ENCODE data around the gene TMEM273. TPM values are rescaled to one million over a fixed set of nuclear protein-coding genes. Genes with fewer than 3 reads are reported as not detected.

TMEM273 gene
- total RNA-seq, 6 experiments from 2014 or later = 0.86 to 5.3 (median 2.3) TPM

DNA sequence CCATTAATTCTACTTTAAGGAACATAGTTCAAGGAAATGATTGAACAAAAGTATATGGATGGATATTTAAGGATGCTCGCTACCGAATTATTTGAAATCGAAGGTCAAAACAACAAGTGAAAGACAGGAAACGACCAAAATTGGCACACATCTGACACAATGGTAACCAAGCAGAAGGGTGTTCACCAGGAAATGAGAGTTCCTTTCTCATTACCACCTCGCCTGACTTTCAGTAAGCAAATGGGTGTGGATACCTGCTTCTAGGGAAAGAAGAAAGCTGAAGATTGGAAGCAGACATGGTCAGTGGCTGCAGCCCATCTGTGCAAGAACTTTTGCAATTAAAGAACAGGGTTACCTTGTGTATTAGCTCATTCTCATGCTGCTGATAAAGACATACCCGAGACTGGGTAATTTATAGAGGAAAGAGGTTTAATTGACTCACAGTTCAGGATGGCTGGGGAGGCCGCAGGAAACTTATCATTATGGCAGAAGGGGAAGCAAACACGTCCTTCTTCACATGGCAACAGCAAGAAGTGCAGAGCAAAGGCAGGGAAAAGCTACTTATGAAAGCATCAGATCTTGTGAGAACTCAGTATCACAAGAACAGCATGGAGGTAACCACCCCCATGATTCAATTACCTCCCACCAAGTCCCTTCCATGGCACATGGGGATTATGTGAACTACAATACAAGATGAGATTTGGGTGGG lies 6.2 kb upstream of the TMEM273 start:
- 47% methylated on average over 8 of the region's 8 CpGs for WGBS (ENCODE audit: insufficient coverage, low coverage, low lambda C conversion rate, missing lambda C conversion rate)
- intact Hi-C loops (cut with DNase I) = no loop called here
- Histone ChIP-seq H3K27me3 (no peaks in the 10 kb centered on the region), H3K4me1 (peaks cover 0 to 10% (median 0%) of the 10 kb centered on the region in 4 donors), H3K4me3 (no peak overlapping the region), H3K9me3 (no peaks in the 10 kb centered on the region), H3K27ac (no peak overlapping the region), H3K36me3 (no peaks in the 10 kb centered on the region)
- DNase-seq (no peak), ATAC-seq (no peak)
- no peak for TF ChIP-seq CTCF (IDR thresholded peaks at IDR 0.05)
- no peak for TF ChIP-seq POLR2A (IDR thresholded peaks at IDR 0.05)

GRCh38 chr10:49191349-49191748 lies 3.2 kb upstream of the TMEM273 start:
- ATAC-seq (no peak), DNase-seq (no peak)
- H3K27me3 ChIP-seq = no peaks in the 10 kb centered on the region
- no peaks in the 10 kb centered on the region for H3K36me3 ChIP-seq
- 85% methylated on average over 1 of the region's 1 CpG for WGBS (ENCODE audit: insufficient coverage, low coverage, low lambda C conversion rate, missing lambda C conversion rate)
- H3K27ac ChIP-seq = no peak overlapping the region
- intact Hi-C loops (cut with DNase I) = no loop called here
- peaks cover 0 to 10% (median 0%) of the 10 kb centered on the region in 4 donors for H3K4me1 ChIP-seq
- H3K4me3 ChIP-seq = no peak overlapping the region
- TF ChIP-seq CTCF (IDR thresholded peaks at IDR 0.05) = no peak
- H3K9me3 ChIP-seq = no peaks in the 10 kb centered on the region

DNA sequence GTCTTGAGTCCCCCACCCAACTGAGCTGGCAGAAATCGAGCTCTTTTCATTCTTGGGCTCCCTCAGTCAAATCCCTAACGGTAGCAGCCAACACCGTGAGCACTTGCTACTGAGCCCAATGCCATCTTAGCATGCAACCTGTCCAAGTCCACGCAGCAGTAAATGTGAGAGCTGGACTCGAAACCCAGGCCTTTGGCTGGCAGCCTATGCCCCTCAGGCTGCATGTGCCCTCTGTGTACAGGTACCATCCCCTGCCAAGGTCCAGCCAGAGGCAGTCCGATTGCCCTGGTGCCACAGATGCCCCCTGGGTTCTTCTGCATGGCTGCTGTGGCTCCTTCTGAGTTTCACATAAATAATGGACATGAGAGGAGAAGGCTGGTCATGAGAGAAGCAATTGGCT lies 1.2 kb upstream of the TMEM273 start:
- H3K27ac ChIP-seq = peak overlapping the region in 2 of 3 donors; percentile 43 to 61
- DNase-seq (no peak), ATAC-seq (no peak)
- TF ChIP-seq POLR2A (IDR thresholded peaks at IDR 0.05) = no peak
- no peak for TF ChIP-seq CTCF (IDR thresholded peaks at IDR 0.05)
- intact Hi-C loops (cut with DNase I) = no loop called here
- H3K27me3 ChIP-seq = no peaks in the 10 kb centered on the region
- WGBS (ENCODE audit: insufficient coverage, low coverage, low lambda C conversion rate, missing lambda C conversion rate) = 89% methylated on average over 4 of the region's 6 CpGs
- no peaks in the 10 kb centered on the region for H3K9me3 ChIP-seq
- H3K36me3 ChIP-seq = no peaks in the 10 kb centered on the region
- H3K4me3 ChIP-seq = no peak overlapping the region
- peaks cover 0 to 10% (median 0%) of the 10 kb centered on the region in 4 donors for H3K4me1 ChIP-seq

GRCh38 chr10:49187044-49187484 lies 1.1 kb downstream of the TMEM273 start:
- intact Hi-C loops (cut with DNase I) = no loop called here
- Histone ChIP-seq H3K4me1 (peaks cover 0 to 10% (median 0%) of the 10 kb centered on the region in 4 donors), H3K36me3 (no peaks in the 10 kb centered on the region), H3K9me3 (no peaks in the 10 kb centered on the region), H3K4me3 (peak overlapping the region in 1 of 3 donors; percentile 3), H3K27me3 (no peaks in the 10 kb centered on the region), H3K27ac (peak overlapping the region in 2 of 3 donors; percentile 10 to 61)
- ATAC-seq (peak in 1 of 4 donors; percentile 4), DNase-seq (peak in 1 of 3 donors; percentile 38)
- no peak for TF ChIP-seq POLR2A (IDR thresholded peaks at IDR 0.05)
- TF ChIP-seq CTCF (IDR thresholded peaks at IDR 0.05) = no peak
- WGBS (ENCODE audit: insufficient coverage, low coverage, low lambda C conversion rate, missing lambda C conversion rate) = 21% methylated on average over 7 of the region's 8 CpGs
